HepG2 (cell line): ENCODE results near the gene NPB. TPM values are rescaled to one million over a fixed set of nuclear protein-coding genes. Genes with fewer than 3 reads are reported as not detected.

Source experiments
- ELF4 ChIP-seq: sonication (generic); formaldehyde crosslinking; IDR thresholded peaks from 2 replicates; pipeline ENCODE4 v1.5.0; 2020; ENCODE audit warnings: missing genetic modification reagents, mild to moderate bottlenecking, moderate library complexity, borderline replicate concordance
- MED1 ChIP-seq: sonication (generic); formaldehyde crosslinking; IDR thresholded peaks from 2 replicates; pipeline ENCODE4 v1.4.0; 2020; ENCODE audit warnings: missing genetic modification reagents
- MTA1 ChIP-seq: sonication (generic); formaldehyde crosslinking; IDR thresholded peaks from 2 replicates; pipeline ENCODE4 v1.4.0; 2020; ENCODE audit warnings: missing genetic modification reagents, mild to moderate bottlenecking, borderline replicate concordance
- PAX8 ChIP-seq: sonication (generic); formaldehyde crosslinking; IDR thresholded peaks from 2 replicates; pipeline ENCODE4 v1.8.0; 2022; ENCODE audit warnings: mild to moderate bottlenecking, missing genetic modification reagents, borderline replicate concordance
- TARDBP ChIP-seq: sonication (generic); formaldehyde crosslinking; IDR thresholded peaks from 2 replicates; pipeline ENCODE4 v1.8.0; 2022; ENCODE audit warnings: mild to moderate bottlenecking, missing genetic modification reagents
- TBP ChIP-seq: sonication (generic); formaldehyde crosslinking; IDR thresholded peaks from 2 replicates; pipeline ENCODE4 v1.5.0; 2020; ENCODE audit warnings: missing genetic modification reagents
- TCF12 ChIP-seq, 2 experiments: fragments of 450-650 bp in 1 of 2; sonication (generic) in 1 of 2; formaldehyde crosslinking in 1 of 2; IDR thresholded peaks; 2 replicates each; pipeline versions ENCODE4 v1.6.1 to v1.8.0; 2017 to 2022; ENCODE audit warnings: antibody characterized with exemption in 1 of 2, mild to moderate bottlenecking in 1 of 2, missing genetic modification reagents in 1 of 2, moderate library complexity in 1 of 2
- WIZ ChIP-seq: sonication (generic); formaldehyde crosslinking; IDR thresholded peaks from 2 replicates; pipeline ENCODE4 v1.5.1; 2020; ENCODE audit warnings: mild to moderate bottlenecking, missing genetic modification reagents
- ZNF333 ChIP-seq: sonication (generic); formaldehyde crosslinking; IDR thresholded peaks from 2 replicates; pipeline ENCODE4 v1.4.0; 2020; ENCODE audit warnings: mild to moderate bottlenecking, missing genetic modification reagents, borderline replicate concordance
- ZNF468 ChIP-seq: sonication (generic); formaldehyde crosslinking; IDR thresholded peaks from 2 replicates; pipeline ENCODE4 v1.8.0; 2022; ENCODE audit warnings: mild to moderate bottlenecking, moderate library complexity, missing genetic modification reagents
- ZSCAN20 ChIP-seq: sonication (generic); formaldehyde crosslinking; IDR thresholded peaks from 2 replicates; pipeline ENCODE4 v1.4.0; 2020; ENCODE audit warnings: missing genetic modification reagents, mild to moderate bottlenecking, borderline replicate concordance
- polyA plus RNA-seq, 8 experiments: library from polyadenylated mRNA; depleted of rRNA in 3 of 8; stranded (reverse) in 7 of 8; unstranded in 1 of 8; fragments of >200 nt; fragmentation: Illumina TruSeq in 4 of 8; extraction: Trizol in 4 of 8; gene quantifications; 2 replicates each; pipeline versions ENCODE4 v1.2.1 to v1.2.3, GENCODE V29; 2011 to 2016; ENCODE audit warnings: low read depth in 4 of 8, missing spikeins in 1 of 8, mixed read lengths in 1 of 8; ENCODE audit not compliant: insufficient read depth in 1 of 8
- total RNA-seq, 5 experiments: library from RNA; depleted of rRNA; stranded (reverse); fragments of >200 nt; fragmentation: Illumina TruSeq; extraction: Trizol; gene quantifications; 2 replicates each; pipeline ENCODE4 v1.2.3, GENCODE V29; 2016; ENCODE audit warnings: low read depth in 1 of 5
- TF ChIP-seq, protein P1 (sequence below): fragments of 450-650 bp; IDR thresholded peaks from 2 replicates; pipeline ENCODE4 v1.6.1; 2017; ENCODE audit warnings: mild to moderate bottlenecking
- TF ChIP-seq, protein P2 (sequence below): sonication (generic); formaldehyde crosslinking; IDR thresholded peaks from 2 replicates; pipeline ENCODE4 v1.4.0; 2020; ENCODE audit warnings: mild to moderate bottlenecking, missing genetic modification reagents, borderline replicate concordance
- TF ChIP-seq, protein P3 (sequence below): sonication (generic); formaldehyde crosslinking; IDR thresholded peaks from 2 replicates; pipeline ENCODE4 v1.4.0; 2020; ENCODE audit warnings: missing genetic modification reagents, borderline replicate concordance

NPB gene
- total and polyA plus RNA-seq, 2 of the 13 experiments (the other 11 are each of a cell fraction or from before 2014, with no cell fraction given), result 0.11 to 0.93 TPM

DNA sequence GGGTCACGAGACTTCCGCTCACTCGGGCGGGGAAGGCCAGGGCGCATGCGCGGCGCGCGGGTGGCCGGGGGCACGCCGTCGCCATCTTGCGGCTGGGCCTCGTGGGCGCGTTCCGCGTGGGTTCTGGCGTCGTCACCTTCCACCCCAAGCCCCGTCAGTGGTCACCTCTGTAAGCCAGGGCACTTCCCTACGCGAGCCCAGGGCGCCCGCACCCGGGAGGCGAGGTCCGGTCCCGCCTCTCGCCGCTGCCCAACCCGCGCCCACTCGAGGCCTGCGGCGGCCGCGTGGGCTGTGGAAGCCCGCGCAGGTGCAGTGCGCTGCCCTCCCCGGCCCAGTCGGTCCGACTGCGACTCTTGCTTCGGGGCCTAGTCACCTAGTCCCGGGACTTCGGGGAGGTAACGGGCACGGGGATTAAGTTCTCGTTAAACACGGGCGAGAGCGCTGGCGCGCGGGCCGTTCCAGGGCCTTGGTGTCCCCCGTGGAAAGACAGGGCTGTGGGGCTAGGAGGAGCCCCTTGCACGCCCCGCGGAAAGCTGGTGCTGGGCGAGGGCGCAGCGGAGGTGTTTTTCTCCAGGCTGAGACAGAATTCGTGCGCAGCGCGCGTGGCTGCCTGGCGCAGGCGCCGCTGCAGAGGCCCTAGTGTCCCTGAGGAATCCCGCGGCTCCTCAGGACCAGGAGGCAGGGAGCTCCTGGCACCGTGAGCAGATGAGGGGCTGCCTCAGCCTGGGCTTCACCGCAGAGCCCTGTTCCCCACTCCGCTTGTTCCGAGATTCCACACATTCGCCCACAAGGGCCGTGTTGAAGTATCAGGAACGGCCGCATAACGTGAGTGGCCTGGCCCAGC is 30.4 kb upstream of the NPB start (continued):
- TF ChIP-seq, protein P1, sequence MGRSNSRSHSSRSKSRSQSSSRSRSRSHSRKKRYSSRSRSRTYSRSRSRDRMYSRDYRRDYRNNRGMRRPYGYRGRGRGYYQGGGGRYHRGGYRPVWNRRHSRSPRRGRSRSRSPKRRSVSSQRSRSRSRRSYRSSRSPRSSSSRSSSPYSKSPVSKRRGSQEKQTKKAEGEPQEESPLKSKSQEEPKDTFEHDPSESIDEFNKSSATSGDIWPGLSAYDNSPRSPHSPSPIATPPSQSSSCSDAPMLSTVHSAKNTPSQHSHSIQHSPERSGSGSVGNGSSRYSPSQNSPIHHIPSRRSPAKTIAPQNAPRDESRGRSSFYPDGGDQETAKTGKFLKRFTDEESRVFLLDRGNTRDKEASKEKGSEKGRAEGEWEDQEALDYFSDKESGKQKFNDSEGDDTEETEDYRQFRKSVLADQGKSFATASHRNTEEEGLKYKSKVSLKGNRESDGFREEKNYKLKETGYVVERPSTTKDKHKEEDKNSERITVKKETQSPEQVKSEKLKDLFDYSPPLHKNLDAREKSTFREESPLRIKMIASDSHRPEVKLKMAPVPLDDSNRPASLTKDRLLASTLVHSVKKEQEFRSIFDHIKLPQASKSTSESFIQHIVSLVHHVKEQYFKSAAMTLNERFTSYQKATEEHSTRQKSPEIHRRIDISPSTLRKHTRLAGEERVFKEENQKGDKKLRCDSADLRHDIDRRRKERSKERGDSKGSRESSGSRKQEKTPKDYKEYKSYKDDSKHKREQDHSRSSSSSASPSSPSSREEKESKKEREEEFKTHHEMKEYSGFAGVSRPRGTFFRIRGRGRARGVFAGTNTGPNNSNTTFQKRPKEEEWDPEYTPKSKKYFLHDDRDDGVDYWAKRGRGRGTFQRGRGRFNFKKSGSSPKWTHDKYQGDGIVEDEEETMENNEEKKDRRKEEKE, result no peak
- TF ChIP-seq, protein P2, sequence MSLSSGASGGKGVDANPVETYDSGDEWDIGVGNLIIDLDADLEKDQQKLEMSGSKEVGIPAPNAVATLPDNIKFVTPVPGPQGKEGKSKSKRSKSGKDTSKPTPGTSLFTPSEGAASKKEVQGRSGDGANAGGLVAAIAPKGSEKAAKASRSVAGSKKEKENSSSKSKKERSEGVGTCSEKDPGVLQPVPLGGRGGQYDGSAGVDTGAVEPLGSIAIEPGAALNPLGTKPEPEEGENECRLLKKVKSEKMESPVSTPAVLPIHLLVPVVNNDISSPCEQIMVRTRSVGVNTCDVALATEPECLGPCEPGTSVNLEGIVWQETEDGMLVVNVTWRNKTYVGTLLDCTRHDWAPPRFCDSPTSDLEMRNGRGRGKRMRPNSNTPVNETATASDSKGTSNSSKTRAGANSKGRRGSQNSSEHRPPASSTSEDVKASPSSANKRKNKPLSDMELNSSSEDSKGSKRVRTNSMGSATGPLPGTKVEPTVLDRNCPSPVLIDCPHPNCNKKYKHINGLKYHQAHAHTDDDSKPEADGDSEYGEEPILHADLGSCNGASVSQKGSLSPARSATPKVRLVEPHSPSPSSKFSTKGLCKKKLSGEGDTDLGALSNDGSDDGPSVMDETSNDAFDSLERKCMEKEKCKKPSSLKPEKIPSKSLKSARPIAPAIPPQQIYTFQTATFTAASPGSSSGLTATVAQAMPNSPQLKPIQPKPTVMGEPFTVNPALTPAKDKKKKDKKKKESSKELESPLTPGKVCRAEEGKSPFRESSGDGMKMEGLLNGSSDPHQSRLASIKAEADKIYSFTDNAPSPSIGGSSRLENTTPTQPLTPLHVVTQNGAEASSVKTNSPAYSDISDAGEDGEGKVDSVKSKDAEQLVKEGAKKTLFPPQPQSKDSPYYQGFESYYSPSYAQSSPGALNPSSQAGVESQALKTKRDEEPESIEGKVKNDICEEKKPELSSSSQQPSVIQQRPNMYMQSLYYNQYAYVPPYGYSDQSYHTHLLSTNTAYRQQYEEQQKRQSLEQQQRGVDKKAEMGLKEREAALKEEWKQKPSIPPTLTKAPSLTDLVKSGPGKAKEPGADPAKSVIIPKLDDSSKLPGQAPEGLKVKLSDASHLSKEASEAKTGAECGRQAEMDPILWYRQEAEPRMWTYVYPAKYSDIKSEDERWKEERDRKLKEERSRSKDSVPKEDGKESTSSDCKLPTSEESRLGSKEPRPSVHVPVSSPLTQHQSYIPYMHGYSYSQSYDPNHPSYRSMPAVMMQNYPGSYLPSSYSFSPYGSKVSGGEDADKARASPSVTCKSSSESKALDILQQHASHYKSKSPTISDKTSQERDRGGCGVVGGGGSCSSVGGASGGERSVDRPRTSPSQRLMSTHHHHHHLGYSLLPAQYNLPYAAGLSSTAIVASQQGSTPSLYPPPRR (CRISPR knock-in tag), result no peak; the same call in 1 of the 2 replicates
- TF ChIP-seq MED1 (peak; percentile 88), ZNF333 (peak; percentile 92; the same call in 1 of the 2 replicates), ZSCAN20 (CRISPR knock-in tag) (peak; percentile 89), WIZ (no peak; the same call in 1 of the 2 replicates), ELF4 (CRISPR knock-in tag) (peak; percentile 95), TBP (no peak), MTA1 (CRISPR knock-in tag) (peak; percentile 100), TCF12 (IDR thresholded peaks at IDR 0.05) (no peak), TCF12 (CRISPR knock-in tag; IDR thresholded peaks at IDR 0.05) (peak; percentile 88; the same call in 1 of the 2 replicates), PAX8 (peak; percentile 95; the same call in 1 of the 2 replicates), TARDBP (CRISPR knock-in tag) (peak; percentile 70), ZNF468 (peak; percentile 97)
- TF ChIP-seq, protein P3, sequence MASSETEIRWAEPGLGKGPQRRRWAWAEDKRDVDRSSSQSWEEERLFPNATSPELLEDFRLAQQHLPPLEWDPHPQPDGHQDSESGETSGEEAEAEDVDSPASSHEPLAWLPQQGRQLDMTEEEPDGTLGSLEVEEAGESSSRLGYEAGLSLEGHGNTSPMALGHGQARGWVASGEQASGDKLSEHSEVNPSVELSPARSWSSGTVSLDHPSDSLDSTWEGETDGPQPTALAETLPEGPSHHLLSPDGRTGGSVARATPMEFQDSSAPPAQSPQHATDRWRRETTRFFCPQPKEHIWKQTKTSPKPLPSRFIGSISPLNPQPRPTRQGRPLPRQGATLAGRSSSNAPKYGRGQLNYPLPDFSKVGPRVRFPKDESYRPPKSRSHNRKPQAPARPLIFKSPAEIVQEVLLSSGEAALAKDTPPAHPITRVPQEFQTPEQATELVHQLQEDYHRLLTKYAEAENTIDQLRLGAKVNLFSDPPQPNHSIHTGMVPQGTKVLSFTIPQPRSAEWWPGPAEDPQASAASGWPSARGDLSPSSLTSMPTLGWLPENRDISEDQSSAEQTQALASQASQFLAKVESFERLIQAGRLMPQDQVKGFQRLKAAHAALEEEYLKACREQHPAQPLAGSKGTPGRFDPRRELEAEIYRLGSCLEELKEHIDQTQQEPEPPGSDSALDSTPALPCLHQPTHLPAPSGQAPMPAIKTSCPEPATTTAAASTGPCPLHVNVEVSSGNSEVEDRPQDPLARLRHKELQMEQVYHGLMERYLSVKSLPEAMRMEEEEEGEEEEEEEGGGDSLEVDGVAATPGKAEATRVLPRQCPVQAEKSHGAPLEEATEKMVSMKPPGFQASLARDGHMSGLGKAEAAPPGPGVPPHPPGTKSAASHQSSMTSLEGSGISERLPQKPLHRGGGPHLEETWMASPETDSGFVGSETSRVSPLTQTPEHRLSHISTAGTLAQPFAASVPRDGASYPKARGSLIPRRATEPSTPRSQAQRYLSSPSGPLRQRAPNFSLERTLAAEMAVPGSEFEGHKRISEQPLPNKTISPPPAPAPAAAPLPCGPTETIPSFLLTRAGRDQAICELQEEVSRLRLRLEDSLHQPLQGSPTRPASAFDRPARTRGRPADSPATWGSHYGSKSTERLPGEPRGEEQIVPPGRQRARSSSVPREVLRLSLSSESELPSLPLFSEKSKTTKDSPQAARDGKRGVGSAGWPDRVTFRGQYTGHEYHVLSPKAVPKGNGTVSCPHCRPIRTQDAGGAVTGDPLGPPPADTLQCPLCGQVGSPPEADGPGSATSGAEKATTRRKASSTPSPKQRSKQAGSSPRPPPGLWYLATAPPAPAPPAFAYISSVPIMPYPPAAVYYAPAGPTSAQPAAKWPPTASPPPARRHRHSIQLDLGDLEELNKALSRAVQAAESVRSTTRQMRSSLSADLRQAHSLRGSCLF, result no peak
